HG03196 (cell line): ENCODE measurements around the gene ZNF248.

Experiments used
- ATAC-seq: cut with Tn5 transposase; IDR thresholded peaks from one replicate; pipeline ENCODE4 v1.9.1; 2021; ENCODE audit not compliant: unreplicated experiment

The ZNF248 gene

GRCh38 chr10:37826806-37827205, 30.6 kb downstream of the ZNF248 start:
- no peak for ATAC-seq

DNA sequence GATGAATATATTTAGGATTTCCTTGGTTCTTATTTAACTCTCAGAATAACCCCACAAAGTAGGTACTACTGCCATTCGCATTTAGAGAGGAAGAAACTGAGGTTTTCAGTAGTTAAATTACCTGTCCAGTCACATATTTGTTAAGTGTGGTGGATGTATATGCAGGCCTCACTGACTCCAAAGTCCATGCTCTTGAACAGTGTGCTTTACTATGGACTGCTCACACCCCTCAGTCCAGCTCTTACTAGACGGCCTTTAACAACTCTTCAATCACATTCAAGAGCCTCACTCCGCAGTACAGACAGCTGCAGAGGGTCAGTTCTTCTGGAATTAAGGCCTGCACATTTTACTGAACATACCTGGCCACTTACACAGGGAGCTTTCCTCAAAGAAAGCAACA, 36.2 kb downstream of the ZNF248 start:
- ATAC-seq = no peak

- ATAC-seq = no peak
Measured at GRCh38 chr10:37819797-37820196, 37.6 kb downstream of the ZNF248 start.

DNA sequence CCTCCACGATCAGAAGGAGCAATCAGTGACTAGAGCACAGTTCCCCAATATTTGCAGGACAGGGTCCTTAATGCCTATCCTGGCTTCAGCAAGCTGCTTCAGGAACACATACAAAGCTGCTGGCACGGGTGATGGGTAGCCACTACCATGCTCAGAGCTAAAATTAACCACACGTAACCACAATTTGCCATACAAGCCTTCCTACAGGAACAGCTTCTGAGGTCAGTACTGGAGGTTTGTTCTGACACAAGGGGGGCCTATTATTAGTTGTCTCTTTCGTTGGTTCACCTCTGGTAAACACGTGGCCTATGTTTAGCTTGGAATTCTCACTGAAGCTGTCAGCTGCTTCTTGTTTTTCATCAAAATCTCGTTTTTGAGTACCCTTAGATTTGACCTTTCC, 41.1 kb downstream of the ZNF248 start:
- no peak for ATAC-seq

- no peak for ATAC-seq
Measured at GRCh38 chr10:37813763-37814162, 43.6 kb downstream of the ZNF248 start.

- no peak for ATAC-seq
Measured at GRCh38 chr10:37812290-37812689, 45.1 kb downstream of the ZNF248 start.

DNA sequence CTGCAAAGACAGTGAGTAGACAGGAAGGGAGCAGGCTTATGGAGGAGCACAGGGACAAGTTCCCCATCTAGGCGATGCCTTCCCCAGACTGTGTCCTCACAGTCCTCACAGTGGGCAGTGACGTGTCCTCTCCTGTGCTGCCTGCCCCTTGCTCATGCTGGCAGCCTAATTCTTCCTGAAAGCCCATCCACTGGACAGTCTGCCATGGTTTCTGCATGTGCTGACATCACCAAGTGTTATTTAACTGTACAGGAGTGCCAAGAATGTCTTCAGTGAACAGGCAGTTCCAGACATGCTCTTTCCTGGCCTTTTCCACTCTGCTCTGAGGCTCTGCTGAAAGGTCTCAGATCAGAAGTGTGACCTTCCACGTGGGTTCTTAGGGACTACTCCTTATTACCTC, 54.1 kb downstream of the ZNF248 start:
- no peak for ATAC-seq

DNA sequence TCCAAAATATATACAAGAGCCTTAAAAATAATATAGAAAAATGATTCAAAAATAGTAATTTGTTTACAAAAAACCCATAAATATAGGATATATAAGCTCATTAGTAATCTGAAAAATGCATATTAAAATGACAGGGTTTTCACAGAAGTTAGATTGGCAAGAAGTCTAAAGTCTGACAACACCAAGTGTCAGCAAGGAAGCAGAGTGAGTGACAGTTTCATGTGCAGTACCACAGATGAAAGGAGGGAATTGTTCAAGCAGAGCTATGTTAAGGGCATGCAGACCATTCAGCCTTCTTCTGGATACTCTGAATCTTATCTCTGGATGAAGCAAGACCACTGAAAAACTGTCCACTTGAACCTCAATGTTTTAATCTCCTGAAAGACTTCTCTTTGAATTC, 55.9 kb downstream of the ZNF248 start:
- ATAC-seq = no peak

DNA sequence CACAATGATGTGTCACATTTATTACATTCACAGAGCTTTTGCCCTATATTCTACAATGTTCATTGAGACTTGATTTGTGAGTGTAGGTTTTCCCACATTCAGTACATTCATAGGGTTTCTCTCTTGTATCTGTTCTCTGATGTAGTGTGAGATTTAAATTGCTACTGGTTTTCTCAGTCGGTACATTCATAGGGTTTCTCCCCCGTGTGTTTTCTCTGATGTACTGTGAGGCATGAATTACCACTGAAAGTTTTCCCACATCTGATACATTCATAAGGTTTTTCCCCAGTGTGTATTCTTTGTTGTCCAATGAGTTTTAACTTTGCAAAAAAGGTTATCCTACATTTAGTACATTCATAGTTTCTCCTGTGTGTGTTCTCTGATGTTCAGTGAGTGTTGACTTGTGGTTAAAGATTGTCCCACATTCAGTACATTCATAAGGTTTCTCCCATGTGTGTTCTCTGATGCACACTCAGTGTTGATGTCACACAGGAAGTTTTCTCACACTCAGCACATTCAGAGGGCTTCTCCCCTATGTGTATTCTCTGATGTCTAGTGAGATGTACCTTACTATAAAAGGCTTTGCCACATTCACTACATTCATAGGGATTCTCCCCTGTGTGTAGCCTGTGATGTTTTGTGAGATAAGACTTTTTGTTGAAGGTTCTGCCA, 63.0 kb downstream of the ZNF248 start:
- no peak for ATAC-seq

DNA sequence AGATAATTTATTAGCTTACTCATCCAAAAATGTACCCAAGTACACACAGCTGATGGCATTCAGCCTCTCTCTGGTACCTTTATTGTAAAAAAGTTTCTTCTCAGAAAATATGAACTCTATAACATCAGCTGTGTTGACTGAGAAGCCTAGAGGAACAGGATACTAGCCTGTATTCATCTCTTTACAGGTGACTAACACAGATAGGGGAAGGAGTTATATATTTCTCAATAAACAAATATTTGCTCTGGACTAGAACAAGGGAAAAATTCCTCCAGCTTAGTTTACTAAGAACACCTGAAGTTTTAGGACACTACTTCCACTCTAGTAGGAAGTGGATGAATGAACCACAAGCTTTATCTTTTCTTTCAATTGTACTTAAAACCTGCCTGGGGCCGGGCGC, 67.8 kb downstream of the ZNF248 start:
- no peak for ATAC-seq

GRCh38 chr10:37784678-37785077, 72.7 kb downstream of the ZNF248 start:
- ATAC-seq = no peak

- no peak for ATAC-seq
Measured at GRCh38 chr10:37780536-37780935, 76.9 kb downstream of the ZNF248 start.

DNA sequence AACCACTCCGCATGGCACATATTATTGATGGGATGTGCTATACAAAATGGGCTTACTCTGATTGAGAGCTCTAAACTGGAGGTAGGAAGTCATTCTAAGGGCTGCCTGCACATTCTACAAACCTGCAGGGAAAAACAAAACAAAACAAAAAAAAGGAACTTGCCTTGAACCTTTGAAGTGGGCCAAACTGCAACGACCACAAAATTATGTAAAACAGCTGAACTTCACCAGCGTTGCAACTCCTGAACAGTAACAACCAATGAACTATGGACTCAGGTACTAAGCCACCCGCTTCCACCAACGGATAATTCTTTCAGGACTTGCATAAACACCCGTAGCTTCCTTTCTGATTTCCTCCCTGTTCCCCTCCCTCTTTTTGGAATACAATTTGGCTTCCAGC, 80.4 kb downstream of the ZNF248 start:
- ATAC-seq = no peak

- no peak for ATAC-seq
Measured at GRCh38 chr10:37775612-37776011, 81.8 kb downstream of the ZNF248 start.

GRCh38 chr10:37774351-37774750, 83.1 kb downstream of the ZNF248 start:
- ATAC-seq = no peak

- no peak for ATAC-seq
Measured at GRCh38 chr10:37765216-37765615, 92.2 kb downstream of the ZNF248 start.

DNA sequence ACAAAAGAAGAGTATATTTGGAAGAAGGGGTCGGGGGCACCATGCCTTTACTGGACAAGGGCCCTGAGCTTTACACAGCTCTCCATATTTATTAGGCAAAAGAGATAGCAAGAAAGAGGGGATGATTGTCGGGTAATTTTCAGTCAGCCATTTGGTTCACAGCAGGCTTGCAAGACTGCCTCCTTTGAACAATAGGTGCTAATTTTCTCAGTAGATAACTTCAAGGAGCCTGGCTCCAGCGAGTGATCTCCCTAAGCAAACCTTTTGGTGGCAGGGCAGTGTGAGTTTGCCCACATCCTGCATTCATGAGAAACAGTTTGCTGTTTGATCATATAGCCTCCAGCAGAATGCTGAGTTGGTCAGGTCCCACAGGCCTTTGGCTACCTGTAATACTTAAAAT, 94.3 kb downstream of the ZNF248 start:
- ATAC-seq = no peak

GRCh38 chr10:37762287-37762686, 95.1 kb downstream of the ZNF248 start:
- ATAC-seq = no peak

GRCh38 chr10:37760817-37761216, 96.6 kb downstream of the ZNF248 start:
- no peak for ATAC-seq

DNA sequence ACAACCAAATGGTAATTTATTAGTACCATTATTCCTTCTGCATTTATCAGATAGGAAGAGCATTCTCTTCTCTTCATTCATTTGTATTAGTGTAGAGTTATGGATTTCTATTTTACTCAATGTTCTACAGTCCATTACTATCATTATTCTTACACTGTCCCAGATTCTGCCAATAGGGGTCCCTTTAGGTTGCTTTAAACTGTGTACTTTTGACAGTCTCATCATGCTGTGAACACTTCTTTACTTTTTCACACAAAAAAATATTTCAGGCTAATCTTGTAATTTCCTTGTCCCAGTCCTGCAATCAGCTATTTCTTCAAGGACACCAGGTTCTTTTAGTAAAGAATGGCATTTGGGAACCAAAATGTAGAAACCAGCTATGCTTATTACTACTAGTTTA, 99.3 kb downstream of the ZNF248 start:
- ATAC-seq = no peak

DNA sequence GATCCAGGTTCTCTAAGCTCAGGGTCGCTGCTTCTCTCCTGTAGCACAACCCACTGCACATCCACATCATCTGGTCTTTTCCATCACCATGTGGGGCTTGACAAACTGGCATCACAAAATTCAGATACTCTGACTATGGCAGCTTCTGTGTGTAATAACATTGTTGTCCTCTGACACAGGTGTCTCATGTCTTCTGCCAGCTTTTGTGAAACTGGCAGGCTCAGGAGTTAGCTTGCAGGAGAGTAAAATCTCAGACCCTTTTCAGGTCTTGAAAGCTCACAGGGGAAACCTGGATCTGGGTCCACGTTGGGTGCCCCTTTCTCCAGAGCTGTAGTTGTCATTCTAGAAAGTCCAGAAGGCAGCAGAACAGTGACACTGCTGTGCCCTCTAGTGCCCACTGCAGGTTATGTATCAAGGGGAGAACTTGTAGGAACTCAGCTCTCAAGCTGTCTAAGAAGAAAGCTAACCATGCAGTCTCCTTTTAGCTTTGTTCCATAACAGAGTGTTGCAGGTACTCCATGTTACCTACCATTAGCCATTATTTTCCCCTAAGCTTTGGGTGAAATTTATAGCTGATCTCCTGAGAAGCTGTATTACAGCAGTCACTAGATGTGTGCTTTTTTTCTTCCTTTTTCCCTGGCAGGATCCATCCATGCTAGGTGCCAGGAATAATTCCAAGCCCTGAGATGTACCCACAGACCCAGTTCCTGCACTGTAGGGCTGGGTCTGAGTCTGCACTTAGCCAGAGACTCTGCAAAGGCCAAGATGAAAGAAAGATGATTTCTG, 102.7 kb downstream of the ZNF248 start:
- ATAC-seq = no peak

GRCh38 chr10:37752334-37752875, 105.0 kb downstream of the ZNF248 start:
- no peak for ATAC-seq
